ENCODE results near the gene UBQLN4.
"Not testable (repeated sequence)": the region's sequence is repeated elsewhere in the genome, so short reads cannot be mapped to it uniquely, and the experiment has no call there.

The UBQLN4 gene

GRCh38 chr1:156080863-156081179, 27.2 kb upstream of the UBQLN4 start:
- no peak for DNase-seq

DNA sequence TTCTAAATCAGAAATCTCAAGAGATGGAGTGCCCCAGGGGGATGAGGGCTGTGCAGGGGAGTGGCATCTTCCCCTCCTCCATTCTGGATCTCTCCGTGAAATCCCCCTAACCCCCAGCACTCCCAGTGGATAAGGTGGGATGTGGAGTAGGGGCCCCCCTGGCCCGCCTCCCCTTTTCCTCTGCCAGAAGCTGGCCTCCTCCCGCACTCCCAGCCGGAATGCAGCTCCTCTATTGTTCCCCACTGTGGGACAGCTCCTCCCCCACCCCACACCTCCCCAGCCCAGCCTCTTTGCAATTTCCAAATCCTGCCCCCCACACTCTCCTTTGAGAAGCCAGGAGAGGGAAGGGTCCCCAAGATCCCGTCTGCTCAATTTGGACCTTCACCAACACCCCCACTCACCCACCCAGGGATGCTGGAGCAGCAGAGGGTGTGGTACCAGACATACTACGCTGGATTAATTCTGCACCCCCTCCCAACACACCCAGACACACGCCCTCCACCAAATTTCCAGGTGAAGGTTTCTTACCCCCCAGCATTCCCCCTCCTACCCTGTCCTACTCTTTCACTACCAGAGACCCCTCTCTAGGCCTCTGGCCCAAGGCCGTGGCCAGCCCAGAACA, 26.8 kb upstream of the UBQLN4 start:
- no peak for DNase-seq

DNA sequence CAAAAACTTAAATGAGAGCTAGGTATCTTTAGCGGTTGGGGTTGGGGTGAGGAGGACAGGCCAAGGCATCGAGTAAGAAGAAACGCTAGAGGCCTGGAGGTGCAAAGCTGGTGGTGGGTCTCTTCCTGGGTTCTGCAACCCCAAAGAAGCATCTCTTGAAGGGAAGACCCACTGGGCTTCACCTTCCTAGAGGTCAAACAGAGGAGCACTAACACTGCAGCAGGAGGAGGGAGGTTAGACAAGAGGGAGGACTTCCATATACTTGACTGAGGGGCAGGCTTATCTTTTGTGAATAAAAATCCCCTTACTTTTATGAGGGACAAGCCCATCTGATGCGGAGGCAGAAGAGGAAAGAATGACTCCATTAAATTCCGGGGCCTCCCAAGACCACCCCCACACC, 26.2 kb upstream of the UBQLN4 start:
- DNase-seq, result no peak

DNA sequence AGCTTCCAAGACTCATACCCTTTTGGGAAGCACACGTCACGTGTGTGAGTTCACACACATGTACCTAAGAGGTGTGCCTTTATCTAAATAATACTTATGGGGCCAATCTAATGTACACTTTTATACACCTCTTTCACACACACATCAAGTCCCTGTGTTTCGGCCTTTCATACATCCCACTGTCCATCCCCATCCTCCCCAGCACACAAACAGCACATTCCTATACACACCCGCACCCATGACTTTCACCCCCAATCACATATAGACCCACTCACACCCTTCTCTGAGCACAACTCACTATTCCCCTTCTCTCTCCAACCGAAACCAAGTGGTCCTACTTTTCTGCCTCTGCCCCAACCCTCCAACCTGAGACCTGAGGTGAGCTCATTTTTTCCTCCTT, 25.1 kb upstream of the UBQLN4 start:
- no peak for DNase-seq

DNA sequence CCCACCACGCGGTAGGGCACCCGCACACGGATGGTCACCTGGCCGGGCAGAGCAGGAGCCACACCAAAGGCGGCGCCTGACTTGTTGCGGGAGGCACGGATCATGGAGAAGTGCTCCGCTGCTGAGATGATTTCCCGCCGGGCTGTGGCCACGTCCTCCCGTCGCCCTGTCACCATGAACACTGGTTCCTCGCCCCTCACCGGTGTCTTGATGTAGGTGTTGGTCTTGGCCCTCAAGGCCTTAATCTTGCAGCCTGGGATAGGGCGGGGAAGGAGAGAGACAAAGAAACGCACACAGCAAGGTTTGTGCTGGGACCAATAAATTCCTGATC, 23.8 kb upstream of the UBQLN4 start:
- DNase-seq, result no peak

DNA sequence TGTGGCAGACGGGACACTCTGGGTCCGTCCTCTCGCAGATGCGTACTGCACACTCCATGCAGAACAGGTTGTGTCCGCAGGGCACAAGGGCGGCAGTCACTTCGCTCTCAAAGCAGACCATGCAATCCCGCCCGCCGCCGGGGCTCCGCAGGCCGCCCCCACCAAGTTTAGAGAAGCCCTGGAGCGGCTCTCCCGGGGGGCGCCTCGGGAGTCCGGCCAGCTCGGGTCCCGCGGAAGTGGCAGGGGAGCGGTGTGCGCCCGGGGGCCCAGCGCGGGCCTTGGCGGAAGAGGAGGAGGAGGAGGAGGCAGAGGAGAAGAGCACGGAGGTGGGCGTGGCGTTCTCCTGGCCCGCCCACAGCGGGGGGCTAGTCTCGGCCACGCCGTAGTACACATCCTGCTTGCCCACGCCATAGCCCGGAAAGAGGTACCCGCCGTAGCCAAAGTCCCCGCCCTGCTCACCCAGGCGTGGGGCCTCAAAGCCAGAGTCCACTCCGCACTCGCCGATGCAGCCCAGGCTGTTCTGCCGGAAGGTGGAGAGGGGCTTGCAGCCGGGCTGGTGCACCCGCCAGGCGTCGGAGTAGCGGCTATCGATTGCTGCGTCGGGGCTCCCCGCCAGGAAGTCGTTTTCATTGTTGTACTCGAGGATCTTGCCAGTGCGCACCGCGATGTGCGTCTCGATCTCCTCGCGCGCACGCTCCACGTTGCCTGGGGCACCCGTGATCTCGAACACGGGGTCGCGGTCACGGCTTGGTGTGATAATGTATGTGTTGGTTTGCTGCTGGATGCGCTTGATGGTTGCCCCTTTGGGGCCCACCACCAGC, 23.2 kb upstream of the UBQLN4 start:
- no peak for DNase-seq

GRCh38 chr1:156075775-156076204, 22.2 kb upstream of the UBQLN4 start:
- DNase-seq, result no peak

GRCh38 chr1:156075162-156075561, 21.6 kb upstream of the UBQLN4 start:
- no peak for DNase-seq

- DNase-seq, result no peak
Observed at GRCh38 chr1:156074661-156075060, 21.1 kb upstream of the UBQLN4 start.

DNA sequence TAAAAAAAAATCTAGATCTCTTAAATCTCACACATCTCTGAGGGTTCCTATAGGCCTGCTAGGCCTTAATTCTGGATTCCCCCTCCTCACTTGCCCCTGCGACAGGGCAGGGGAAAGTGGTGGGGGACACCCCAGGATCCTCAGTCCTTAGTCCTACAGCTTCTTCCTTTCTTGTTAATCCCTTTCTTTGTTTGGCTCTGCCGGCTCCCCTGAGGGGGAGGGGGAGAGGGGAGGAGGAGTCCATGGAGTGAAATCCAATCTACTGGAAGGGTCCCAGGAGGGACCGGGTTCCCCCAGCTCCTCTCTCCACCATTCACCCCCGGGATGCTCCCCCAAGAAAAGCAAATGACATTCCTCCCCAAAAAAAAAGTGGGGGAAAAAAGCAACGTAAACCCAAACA, 20.1 kb upstream of the UBQLN4 start:
- no peak for DNase-seq

GRCh38 chr1:156073110-156073687, 19.6 kb upstream of the UBQLN4 start:
- DNase-seq, result no peak

DNA sequence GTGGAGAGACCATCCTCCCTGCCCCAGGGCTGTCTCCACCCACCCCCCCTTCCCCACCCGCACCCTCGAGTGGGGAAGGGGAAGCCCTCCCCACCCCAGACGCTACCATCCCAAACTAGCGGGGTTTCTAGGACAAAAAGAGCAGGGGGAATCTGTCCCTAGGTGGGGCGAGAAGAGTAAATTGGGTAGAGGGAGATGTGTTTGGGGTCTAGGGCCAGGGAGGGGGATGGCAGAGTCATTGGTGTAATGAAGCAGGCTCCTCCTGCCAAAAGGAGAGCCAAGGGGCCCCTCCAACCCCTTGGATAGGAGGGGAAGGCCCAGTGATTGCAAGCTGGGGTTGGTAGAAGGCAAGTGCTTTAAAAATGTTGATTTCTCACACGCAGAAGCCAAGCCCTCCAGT, 18.7 kb upstream of the UBQLN4 start:
- no peak for DNase-seq

DNA sequence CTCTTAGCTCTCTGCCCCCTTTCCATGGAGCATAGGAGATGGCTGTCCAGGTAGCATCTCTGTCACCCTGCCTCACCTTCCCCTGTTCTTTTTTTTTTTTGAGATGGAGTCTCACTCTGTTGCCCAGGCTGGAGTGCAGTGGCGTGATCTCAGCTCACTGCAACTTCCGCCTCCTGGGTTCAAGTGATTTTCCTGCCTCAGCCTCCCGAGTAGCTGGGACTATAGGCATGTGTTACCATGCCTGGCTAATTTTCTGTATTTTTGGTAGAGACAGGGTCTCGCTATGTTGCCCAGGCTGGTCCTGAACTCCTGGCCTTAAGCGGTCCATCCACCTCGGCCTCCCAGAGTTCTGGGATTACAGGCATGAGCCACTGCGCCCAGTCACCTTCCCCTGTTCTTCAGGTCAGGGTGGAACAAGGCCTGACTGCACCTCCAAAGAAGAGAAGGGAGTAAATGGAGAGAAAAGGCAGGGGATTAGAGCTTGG, 17.8 kb upstream of the UBQLN4 start:
- not testable (repeated sequence) for DNase-seq

GRCh38 chr1:156070548-156070947, 16.9 kb upstream of the UBQLN4 start:
- no peak for DNase-seq

DNA sequence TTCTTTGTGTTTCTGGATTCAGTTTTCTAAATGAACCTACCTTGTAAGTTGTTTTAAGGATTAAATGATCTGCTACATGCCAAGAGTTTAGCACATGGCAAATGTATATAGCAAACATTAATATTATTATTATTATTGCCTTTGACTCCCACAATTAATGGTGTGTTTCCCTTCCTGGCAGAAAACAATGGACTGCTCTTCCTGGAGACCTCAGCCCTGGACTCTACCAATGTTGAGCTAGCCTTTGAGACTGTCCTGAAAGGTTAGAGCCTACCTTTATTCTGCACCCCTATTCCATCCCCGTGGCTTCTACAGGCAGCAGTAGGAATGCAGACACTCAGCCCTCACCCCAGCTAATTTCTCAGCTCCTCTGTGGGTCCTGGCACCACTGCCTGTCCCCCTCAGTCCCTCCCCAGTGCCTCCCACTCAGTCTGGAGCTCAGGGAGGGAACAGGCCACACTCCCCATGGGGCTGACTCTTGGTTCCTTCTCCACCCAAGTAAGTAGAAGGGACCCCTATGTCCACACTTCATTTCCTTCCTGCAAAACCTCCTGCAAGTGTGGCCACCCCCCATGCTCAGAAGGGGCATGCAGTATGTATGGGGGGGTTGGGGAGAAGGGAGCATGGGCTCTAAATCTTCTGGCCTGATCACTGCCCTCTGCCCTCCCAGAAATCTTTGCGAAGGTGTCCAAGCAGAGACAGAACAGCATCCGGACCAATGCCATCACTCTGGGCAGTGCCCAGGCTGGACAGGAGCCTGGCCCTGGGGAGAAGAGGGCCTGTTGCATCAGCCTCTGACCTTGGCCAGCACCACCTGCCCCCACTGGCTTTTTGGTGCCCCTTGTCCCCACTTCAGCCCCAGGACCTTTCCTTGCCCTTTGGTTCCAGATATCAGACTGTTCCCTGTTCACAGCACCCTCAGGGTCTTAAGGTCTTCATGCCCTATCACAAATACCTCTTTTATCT, 16.2 kb upstream of the UBQLN4 start:
- no peak for DNase-seq

DNA sequence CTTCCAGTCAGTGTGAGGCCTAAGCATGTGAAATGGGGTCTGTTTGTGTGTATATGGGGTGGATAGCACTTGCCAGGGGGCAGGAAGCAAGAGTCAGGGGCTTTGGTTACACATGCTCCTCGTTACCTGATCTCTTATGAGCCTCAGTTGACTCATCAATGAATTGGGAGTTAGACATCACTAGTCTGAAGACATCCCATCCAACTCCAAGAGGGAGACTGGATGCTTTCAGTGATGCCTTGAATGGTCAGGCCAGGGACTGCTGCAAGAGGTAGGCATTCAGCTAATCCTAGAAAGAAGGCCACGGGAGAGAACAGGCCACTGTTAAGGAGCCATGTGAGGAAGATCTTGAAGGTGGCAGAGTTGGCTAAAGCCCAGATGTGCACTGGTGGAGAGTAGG, 13.7 kb upstream of the UBQLN4 start:
- no peak for DNase-seq

- DNase-seq, result no peak
Observed at GRCh38 chr1:156065871-156066270, 12.3 kb upstream of the UBQLN4 start.

DNA sequence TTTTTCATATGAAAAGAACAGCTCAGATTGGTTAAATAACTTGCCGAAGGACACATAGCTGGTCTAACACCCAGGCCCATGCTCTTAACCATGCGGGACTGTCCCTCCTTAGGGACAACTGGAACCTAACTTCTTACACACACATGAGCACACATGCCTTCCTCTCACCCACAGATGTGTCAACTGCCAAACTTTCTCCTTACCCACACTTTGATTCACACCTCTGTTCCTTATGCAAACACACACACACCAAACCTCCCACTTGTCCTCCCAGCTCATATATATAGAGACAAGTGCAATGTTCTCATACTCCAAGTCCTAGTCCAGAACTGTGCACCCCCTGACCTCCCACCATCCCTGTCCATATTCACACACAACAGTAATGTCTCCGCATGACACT, 11.6 kb upstream of the UBQLN4 start:
- DNase-seq, result no peak

GRCh38 chr1:156064615-156065014, 11.0 kb upstream of the UBQLN4 start:
- DNase-seq, result no peak

DNA sequence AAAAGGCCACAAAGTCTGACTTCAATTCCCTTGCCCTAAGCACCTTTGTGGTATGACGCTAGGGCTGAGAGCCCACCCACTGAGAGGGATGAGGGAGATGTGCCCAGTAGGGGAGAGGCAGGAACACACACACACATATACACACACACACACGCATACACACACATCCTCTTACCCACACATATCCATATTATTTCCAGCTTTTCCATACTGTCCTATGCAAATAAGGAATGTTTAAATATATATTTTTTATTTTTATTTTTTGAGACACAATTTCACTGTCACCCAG, 10.3 kb upstream of the UBQLN4 start:
- DNase-seq, result no peak

DNA sequence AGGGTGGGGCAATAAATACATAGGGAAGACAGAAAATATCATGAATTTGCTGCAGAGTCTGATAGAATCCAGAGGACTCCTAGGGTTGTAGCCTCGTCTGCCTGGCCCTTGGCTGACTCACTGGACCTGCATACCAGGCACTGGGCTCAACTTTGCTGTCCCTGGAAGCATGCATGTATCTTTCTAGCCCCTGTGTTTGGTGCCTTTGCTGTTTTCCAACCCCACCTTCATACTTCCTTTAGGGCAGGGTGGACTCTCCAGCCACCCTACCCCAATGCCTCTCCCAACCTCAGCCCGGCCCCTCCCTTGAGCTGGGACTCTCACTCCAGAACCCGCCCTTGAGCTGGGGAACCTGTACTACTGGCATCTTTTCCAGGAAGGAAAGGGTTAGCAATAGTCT, 8.6 kb upstream of the UBQLN4 start:
- no peak for DNase-seq

DNA sequence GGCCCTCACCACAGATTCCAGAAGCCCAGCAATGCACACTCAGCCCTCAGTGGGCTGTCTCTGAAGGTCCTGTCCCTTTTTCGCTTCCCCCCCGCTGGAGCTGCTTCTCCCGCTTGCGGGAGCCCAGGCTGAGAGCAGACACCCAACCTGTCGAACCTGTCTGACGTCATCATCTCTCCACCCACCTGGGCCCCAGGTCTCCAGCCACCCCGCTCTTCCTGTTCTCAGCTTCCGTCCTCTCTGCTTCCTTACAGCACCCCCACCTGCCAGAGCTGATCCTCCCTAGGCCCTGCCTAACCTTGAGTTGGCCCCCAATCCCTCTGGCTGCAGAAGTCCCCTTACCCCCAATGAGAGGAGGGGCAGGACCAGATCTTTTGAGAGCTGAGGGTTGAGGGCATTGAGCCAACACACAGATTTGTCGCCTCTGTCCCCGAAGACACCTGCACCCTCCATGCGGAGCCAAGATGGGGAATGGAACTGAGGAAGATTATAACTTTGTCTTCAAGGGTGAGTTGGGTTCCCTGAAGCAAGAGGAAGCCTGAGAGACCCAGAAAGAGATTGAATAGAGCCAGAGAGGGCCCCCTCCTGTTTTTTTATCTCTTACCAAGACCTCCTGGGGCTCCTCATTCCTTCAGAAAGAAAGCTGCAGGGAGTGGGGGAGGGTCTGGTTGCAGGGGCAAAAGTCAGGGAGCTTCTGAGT, 7.5 kb upstream of the UBQLN4 start, which contains the start of gene RAB25:
RAB25 (plus strand) TSS at position 224 of the 700 bp plus-strand sequence; CDS start at position 465, 241 bp downstream.
- DNase-seq, result no peak

Measured in 8988T (cell line).